ENCODE data around the gene ACP4.

The ACP4 gene

DNA sequence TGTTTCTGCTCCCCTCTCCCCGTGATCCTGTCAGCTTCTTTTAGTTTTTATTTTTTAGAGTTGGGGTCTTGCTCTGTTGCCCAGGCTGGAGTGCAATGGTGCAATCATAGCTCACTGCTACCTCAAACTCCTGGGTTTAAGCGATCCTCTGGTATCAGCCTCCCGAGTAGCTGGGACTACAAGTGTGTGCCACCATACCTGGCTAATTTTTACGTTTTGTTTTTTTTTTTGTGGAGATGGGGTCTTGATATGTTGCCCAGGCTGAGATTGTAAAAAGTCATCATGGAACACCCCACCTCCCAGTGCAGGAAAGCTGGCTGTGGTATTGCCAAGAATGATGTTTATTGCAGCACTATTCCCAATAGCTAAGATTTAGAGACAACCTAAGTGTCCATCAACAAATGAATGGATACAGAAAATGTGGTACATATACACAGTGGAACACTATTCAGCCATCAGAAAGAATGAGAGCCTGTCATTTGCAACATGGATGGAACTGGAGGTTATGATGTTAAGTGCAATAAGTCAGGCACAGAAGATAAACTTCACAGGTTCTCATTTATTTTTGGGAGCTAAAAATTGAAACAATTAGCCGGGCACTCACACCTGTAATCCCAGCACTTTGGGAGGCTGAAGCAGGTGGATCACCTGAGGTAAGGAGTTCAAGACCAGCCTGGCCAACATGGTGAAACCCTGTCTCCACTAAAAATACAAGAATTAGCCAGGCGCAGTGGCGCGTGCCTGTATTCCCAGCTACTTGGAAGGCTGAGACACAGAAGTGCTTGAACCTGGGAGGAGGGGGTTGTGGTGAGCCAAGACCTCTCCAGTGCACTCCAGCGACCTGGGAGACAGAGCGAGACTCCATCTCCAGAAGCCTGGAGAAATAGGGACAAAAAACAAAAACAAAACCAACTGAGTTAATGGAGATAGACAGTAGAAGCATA is 49.8 kb downstream of the ACP4 start:
- TF ChIP-seq CTCF (IDR thresholded peaks at IDR 0.05): no peak

DNA sequence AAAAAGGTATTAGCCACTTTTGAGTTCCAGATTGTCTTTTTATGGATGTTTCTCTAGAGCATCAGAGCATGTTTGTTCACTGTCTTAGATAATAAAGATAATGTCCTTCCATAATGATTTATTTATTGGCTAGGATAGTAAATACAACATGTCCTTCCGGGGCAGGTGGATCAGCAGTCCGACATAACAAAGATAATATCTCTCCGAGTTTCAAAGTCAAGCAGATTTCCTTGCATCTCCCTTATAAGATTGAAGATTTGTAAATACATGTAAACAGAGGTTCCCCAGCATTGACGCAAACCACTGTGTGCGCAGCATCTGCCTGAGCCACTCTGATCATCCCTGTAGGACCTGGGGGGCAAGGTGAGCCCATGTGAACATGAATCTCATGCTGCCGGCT is 51.9 kb downstream of the ACP4 start:
- no peak for TF ChIP-seq CTCF (IDR thresholded peaks at IDR 0.05)

DNA sequence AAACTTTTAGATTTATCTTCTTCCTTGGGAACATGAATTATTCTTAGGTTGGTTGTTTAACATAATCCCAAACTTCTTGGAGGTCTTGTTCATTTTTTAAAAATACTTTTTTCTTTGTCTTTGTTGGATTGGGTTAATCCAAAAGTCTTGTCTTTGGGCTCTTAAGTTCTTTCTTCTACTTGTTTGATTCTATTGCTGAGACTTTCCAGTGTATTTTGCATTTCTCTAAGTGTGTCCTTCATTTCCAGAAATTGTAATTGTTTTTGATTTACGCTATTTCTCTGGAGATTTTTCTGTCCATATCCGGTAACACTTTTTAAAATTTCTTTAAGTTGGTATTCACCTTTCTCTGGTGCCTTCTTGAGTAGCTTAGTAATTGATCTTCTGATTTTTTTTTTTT is 53.0 kb downstream of the ACP4 start:
- TF ChIP-seq CTCF (IDR thresholded peaks at IDR 0.05): no peak

GRCh38 chr19:50843701-50844221 is 53.5 kb downstream of the ACP4 start:
- TF ChIP-seq CTCF (IDR thresholded peaks at IDR 0.05): no peak

DNA sequence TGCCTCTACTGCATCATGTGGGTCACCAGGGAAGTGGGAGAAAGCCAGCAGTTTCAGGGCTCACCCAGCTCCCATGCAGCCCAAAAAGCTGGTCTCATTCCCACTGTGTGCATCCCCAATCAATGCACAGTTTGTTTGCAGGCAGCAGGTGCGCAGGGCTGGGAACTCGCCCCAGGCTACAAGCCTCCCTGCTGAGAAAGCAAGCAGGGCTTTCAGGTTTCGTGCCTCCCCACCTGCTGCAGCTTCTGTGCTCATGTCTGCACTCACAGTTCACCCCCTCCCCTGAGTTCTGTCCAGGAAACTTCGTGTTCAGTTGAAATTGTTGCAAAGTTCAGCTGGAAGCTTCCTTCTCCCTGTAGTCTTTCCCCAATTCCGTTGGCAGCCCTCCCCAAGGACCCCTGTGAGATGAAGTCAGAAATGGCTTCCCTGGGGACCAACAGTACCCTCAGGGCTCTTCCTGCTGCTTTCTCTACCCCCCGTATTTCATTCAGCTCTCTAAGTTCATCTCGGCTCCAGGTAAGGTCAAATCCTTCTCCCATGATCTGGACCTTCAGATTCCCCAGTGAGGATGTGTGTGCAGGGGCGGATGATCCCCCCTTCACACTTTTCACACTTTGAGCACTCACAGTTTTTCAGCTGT is 54.2 kb downstream of the ACP4 start:
- no peak for TF ChIP-seq CTCF (IDR thresholded peaks at IDR 0.05)
